ENCODE data around the gene NAALADL2. TPM values are rescaled to one million over a fixed set of nuclear protein-coding genes. Genes with fewer than 3 reads are reported as not detected.
"Not testable (repeated sequence)": the region's sequence is repeated elsewhere in the genome, so short reads cannot be mapped to it uniquely, and the experiment has no call there.

NAALADL2 gene
- total RNA-seq, 5 donors from 2014 or later (not counting 1 experiment from before 2014, with no cell fraction given), result 0.13 to 1.4 (median 0.36) TPM; not detected in 1

DNA sequence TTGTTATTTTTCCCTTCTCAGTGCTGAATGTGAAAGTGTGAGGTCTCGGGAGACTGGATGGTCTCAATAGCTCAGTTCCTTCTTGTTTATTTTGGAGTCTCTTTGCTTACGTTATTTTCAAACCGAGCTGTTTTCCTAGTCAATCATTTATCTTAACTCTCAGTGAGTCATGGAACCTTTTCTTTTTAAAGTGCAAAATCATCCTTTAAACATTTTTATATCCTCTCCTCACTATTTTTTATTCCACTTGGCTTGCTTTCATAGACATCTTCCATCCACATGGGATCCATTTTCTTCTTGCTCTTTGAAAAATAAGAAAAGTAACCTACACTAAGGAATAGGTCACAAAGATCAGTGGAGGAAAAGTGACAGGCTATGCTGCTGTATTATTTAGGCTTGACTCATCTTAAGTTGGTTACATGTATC lies 497.8 kb downstream of the NAALADL2 start:
- Histone ChIP-seq H3K27ac (ENCODE audit: low read length) (no peak overlapping the region), H3K4me1 (ENCODE audit: control insufficient read depth in 1 of 2, extremely low read depth in 1 of 2, insufficient read depth in 2 of 2, low read length in 2 of 2) (no peaks in the 10 kb centered on the region), H3K9me3 (no peaks in the 10 kb centered on the region), H3K4me3 (ENCODE audit: control insufficient read depth in 1 of 2, extremely low read depth in 1 of 2, low read length in 1 of 2) (no peak overlapping the region), H3K36me3 (ENCODE audit: control insufficient read depth in 2 of 2, extremely low read depth in 1 of 2, insufficient read depth in 1 of 2, low read length in 1 of 2) (no peaks in the 10 kb centered on the region), H3K27me3 (replicated peaks in 1 of 2; ENCODE audit: control insufficient read depth in 2 of 2, extremely low read depth in 1 of 2, insufficient read depth in 2 of 2, low read length in 1 of 2) (no peaks in the 10 kb centered on the region)
- Mint-ChIP-seq H3K4me1 (no peaks in the 10 kb centered on the region), H3K9me3 (peaks cover 4 to 14% (median 5%) of the 10 kb centered on the region in 3 donors), H3K27me3 (no peaks in the 10 kb centered on the region), H3K36me3 (no peaks in the 10 kb centered on the region), H3K27ac (no peak overlapping the region), H3K4me3 (no peak overlapping the region)
- WGBS (ENCODE audit: insufficient coverage), result 92% methylated on average over 2 of the region's 3 CpGs
- ChIA-PET POLR2A (no interaction called here), CTCF (no interaction called here)
- DNase-seq (no peak), ATAC-seq (replicated peaks in 1 of 4) (no peak)

DNA sequence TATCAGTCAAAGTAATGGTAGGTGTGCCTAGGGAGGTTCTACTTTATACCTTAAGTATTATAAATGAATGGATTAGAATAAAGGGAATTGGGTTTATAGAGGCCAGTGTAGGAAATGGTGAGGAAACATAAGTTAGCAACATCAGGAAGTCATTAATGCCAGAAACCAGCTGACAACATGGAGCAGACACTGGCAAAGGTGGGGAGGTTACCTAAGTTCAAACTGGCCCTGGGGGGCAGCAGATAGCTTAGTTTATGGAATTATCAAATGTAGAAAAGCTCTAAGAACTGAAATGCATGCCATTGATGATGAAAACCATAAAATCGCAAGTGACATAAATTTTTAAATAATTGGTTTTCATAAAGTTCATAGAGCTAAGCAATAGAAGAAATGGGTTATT lies 498.6 kb downstream of the NAALADL2 start:
- no peak for ATAC-seq (replicated peaks in 1 of 4)
- H3K9me3 Mint-ChIP-seq, result peaks cover 3 to 14% (median 11%) of the 10 kb centered on the region in 3 donors
- WGBS (ENCODE audit: insufficient coverage), result no CpG with 5 or more reads among the region's 1 CpG
- POLR2A ChIA-PET, result interaction anchor here in 1 of 2 donors (0.7 kb wide), 1 partner anchor 11 kb away, joined by 3 read pairs; no protein-coding TSS in a partner anchor
- H3K4me3 Mint-ChIP-seq, result no peak overlapping the region
- Histone ChIP-seq H3K9me3 (no peaks in the 10 kb centered on the region), H3K4me3 (ENCODE audit: control insufficient read depth in 1 of 2, extremely low read depth in 1 of 2, low read length in 1 of 2) (no peak overlapping the region), H3K36me3 (ENCODE audit: control insufficient read depth in 2 of 2, extremely low read depth in 1 of 2, insufficient read depth in 1 of 2, low read length in 1 of 2) (no peaks in the 10 kb centered on the region), H3K27ac (ENCODE audit: low read length) (no peak overlapping the region), H3K27me3 (replicated peaks in 1 of 2; ENCODE audit: control insufficient read depth in 2 of 2, extremely low read depth in 1 of 2, insufficient read depth in 2 of 2, low read length in 1 of 2) (no peaks in the 10 kb centered on the region), H3K4me1 (ENCODE audit: control insufficient read depth in 1 of 2, extremely low read depth in 1 of 2, insufficient read depth in 2 of 2, low read length in 2 of 2) (no peaks in the 10 kb centered on the region)
- no peaks in the 10 kb centered on the region for H3K27me3 Mint-ChIP-seq
- no peaks in the 10 kb centered on the region for H3K36me3 Mint-ChIP-seq
- CTCF ChIA-PET, result no interaction called here
- DNase-seq, result no peak
- no peak overlapping the region for H3K27ac Mint-ChIP-seq
- H3K4me1 Mint-ChIP-seq, result no peaks in the 10 kb centered on the region

DNA sequence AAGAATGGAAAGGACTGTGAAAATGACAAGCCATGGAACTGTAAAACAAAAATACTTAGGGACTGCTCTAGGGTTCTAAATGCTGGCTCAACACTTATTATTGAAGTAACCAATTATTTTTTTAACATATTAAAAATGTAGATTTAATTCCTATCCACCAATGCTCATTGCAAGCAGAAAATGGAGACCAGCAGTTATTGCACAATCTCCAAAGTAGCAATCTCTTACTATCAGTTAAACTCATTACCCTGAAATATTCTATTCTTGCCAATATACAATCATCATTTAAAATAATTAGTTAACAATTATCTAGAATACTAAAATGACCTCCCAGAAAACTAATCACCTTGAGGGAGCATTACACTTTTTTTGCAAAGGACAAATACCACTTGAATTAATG lies 499.8 kb downstream of the NAALADL2 start:
- H3K4me3 ChIP-seq (ENCODE audit: control insufficient read depth in 1 of 2, extremely low read depth in 1 of 2, low read length in 1 of 2), result no peak overlapping the region
- H3K9me3 Mint-ChIP-seq, result peaks cover 5 to 18% (median 17%) of the 10 kb centered on the region in 3 donors
- ATAC-seq (replicated peaks in 1 of 4) (no peak), DNase-seq (no peak)
- no peaks in the 10 kb centered on the region for H3K4me1 Mint-ChIP-seq
- H3K9me3 ChIP-seq, result no peaks in the 10 kb centered on the region
- ChIA-PET POLR2A (no interaction called here), CTCF (no interaction called here)
- H3K27ac Mint-ChIP-seq, result no peak overlapping the region
- H3K27ac ChIP-seq (ENCODE audit: low read length), result no peak overlapping the region
- no peaks in the 10 kb centered on the region for H3K27me3 ChIP-seq (replicated peaks in 1 of 2; ENCODE audit: control insufficient read depth in 2 of 2, extremely low read depth in 1 of 2, insufficient read depth in 2 of 2, low read length in 1 of 2)
- H3K4me1 ChIP-seq (ENCODE audit: control insufficient read depth in 1 of 2, extremely low read depth in 1 of 2, insufficient read depth in 2 of 2, low read length in 2 of 2), result no peaks in the 10 kb centered on the region
- H3K4me3 Mint-ChIP-seq, result no peak overlapping the region
- H3K36me3 Mint-ChIP-seq, result no peaks in the 10 kb centered on the region
- H3K27me3 Mint-ChIP-seq, result no peaks in the 10 kb centered on the region
- no peaks in the 10 kb centered on the region for H3K36me3 ChIP-seq (ENCODE audit: control insufficient read depth in 2 of 2, extremely low read depth in 1 of 2, insufficient read depth in 1 of 2, low read length in 1 of 2)

DNA sequence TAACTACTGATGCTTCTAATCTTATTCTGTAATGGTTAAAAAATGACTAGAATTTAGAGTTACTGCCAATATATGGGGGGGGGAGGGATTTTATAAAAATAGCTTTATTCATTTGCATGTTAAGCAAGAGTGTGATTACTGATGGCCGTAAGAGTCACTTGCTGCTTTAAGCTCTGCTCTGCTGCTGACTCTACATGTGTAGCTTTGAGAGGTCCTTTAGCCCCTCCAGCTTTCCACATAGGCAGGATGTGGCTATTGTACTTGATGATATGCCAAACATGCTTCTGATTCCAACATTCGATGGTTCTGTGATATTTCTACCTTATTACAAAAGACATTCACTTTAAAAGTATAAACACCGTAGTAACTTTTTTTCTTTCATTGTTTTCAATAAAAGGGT lies 511.3 kb downstream of the NAALADL2 start:
- DNase-seq; H3K9me3 ChIP-seq; H3K36me3 ChIP-seq (ENCODE audit: control insufficient read depth in 2 of 2, extremely low read depth in 1 of 2, insufficient read depth in 1 of 2, low read length in 1 of 2); H3K4me3 ChIP-seq (ENCODE audit: control insufficient read depth in 1 of 2, extremely low read depth in 1 of 2, low read length in 1 of 2); H3K4me1 ChIP-seq (ENCODE audit: control insufficient read depth in 1 of 2, extremely low read depth in 1 of 2, insufficient read depth in 2 of 2, low read length in 2 of 2); H3K36me3 Mint-ChIP-seq; H3K27me3 Mint-ChIP-seq; H3K27me3 ChIP-seq (replicated peaks in 1 of 2; ENCODE audit: control insufficient read depth in 2 of 2, extremely low read depth in 1 of 2, insufficient read depth in 2 of 2, low read length in 1 of 2); H3K4me3 Mint-ChIP-seq; ATAC-seq (replicated peaks in 1 of 4); H3K27ac ChIP-seq (ENCODE audit: low read length); POLR2A ChIA-PET; H3K27ac Mint-ChIP-seq; H3K9me3 Mint-ChIP-seq; H3K4me1 Mint-ChIP-seq: not testable (repeated sequence)
- CTCF ChIA-PET, result interaction anchor here in 1 of 2 donors (0.6 kb wide), 1 partner anchor 182 kb away, joined by 3 read pairs; no protein-coding TSS in a partner anchor
- no CpG with 5 or more reads among the region's 3 CpGs for WGBS (ENCODE audit: insufficient coverage)

DNA sequence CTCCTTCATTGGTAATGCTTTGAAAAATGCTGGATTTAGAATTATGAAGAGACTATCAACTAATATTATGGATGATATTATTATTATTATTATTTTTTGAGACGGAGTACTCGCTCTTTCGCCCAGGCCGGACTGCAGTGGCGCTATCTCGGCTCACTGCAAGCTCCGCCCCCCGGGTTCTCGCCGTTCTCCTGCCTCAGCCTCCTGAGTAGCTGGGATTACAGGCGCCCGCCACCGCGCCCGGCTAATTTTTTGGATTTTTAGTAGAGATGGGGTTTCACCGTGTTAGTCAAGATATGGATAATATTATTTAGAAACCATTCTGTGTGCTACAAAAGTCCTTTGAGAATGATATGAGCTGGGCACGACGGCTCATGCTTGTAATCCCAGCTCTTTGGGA lies 512.1 kb downstream of the NAALADL2 start:
- H3K4me1 ChIP-seq (ENCODE audit: control insufficient read depth in 1 of 2, extremely low read depth in 1 of 2, insufficient read depth in 2 of 2, low read length in 2 of 2); H3K27ac ChIP-seq (ENCODE audit: low read length); H3K4me3 Mint-ChIP-seq; DNase-seq; H3K9me3 ChIP-seq; H3K27me3 ChIP-seq (replicated peaks in 1 of 2; ENCODE audit: control insufficient read depth in 2 of 2, extremely low read depth in 1 of 2, insufficient read depth in 2 of 2, low read length in 1 of 2); H3K4me1 Mint-ChIP-seq; POLR2A ChIA-PET; H3K27me3 Mint-ChIP-seq; H3K36me3 ChIP-seq (ENCODE audit: control insufficient read depth in 2 of 2, extremely low read depth in 1 of 2, insufficient read depth in 1 of 2, low read length in 1 of 2); H3K27ac Mint-ChIP-seq; H3K9me3 Mint-ChIP-seq; ATAC-seq (replicated peaks in 1 of 4); H3K36me3 Mint-ChIP-seq; H3K4me3 ChIP-seq (ENCODE audit: control insufficient read depth in 1 of 2, extremely low read depth in 1 of 2, low read length in 1 of 2): not testable (repeated sequence)
- 94% methylated on average over 6 of the region's 18 CpGs for WGBS (ENCODE audit: insufficient coverage)
- CTCF ChIA-PET, result interaction anchor here in 1 of 2 donors (0.6 kb wide), 1 partner anchor 182 kb away, joined by 3 read pairs; no protein-coding TSS in a partner anchor

DNA sequence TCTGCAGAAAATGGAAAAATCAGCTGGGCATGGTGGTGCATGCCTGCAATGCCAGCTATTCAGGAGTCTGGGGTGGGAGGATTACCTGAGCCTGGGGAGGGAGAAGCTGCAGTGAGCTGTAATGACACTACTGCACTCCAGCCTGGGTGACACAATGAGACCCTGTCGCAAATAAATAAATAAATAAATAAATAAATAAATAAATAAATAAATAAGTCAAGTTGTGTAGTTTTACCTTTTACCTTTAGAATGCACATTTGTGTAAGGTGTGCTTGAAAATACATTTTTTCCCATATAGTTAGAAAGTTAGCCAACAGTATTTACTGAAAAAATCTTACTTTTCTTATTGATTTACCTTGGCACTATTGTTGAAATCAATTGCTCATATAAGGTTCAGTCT lies 515.6 kb downstream of the NAALADL2 start:
- POLR2A ChIA-PET, result no interaction called here
- no peak overlapping the region for H3K27ac Mint-ChIP-seq
- DNase-seq (no peak), ATAC-seq (replicated peaks in 1 of 4) (no peak)
- no peak overlapping the region for H3K4me3 Mint-ChIP-seq
- WGBS (ENCODE audit: insufficient coverage), result no CpG with 5 or more reads among the region's 1 CpG
- Histone ChIP-seq H3K9me3 (no peaks in the 10 kb centered on the region), H3K27me3 (replicated peaks in 1 of 2; ENCODE audit: control insufficient read depth in 2 of 2, extremely low read depth in 1 of 2, insufficient read depth in 2 of 2, low read length in 1 of 2) (no peaks in the 10 kb centered on the region), H3K4me3 (ENCODE audit: control insufficient read depth in 1 of 2, extremely low read depth in 1 of 2, low read length in 1 of 2) (no peak overlapping the region), H3K36me3 (ENCODE audit: control insufficient read depth in 2 of 2, extremely low read depth in 1 of 2, insufficient read depth in 1 of 2, low read length in 1 of 2) (no peaks in the 10 kb centered on the region), H3K27ac (ENCODE audit: low read length) (no peak overlapping the region), H3K4me1 (ENCODE audit: control insufficient read depth in 1 of 2, extremely low read depth in 1 of 2, insufficient read depth in 2 of 2, low read length in 2 of 2) (no peaks in the 10 kb centered on the region)
- no peaks in the 10 kb centered on the region for H3K36me3 Mint-ChIP-seq
- no peaks in the 10 kb centered on the region for H3K27me3 Mint-ChIP-seq
- no peaks in the 10 kb centered on the region for H3K4me1 Mint-ChIP-seq
- peaks cover 0 to 3% (median 0%) of the 10 kb centered on the region in 3 donors for H3K9me3 Mint-ChIP-seq
- CTCF ChIA-PET, result no interaction called here

DNA sequence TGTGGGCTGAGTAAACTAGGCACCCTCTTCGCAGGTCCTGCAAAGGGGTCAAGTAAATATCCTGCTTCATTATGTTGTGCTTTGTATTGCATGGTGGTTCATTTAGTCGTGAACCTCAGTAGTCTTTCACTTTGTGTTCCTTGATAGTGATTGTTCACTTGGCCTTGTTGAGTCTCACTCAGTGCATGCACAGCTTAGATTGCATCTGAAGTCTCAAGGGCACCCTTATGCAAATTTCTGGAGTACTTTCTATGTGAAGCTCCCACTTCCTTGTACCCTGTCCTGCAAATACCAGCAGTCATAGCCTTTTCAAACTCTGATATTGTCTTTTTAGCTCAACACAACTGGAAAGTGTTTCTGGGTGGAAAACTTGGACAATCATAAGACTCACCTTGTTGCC lies 519.2 kb downstream of the NAALADL2 start:
- 35% methylated on average over 2 of the region's 2 CpGs for WGBS (ENCODE audit: insufficient coverage)
- H3K27me3 Mint-ChIP-seq, result no peaks in the 10 kb centered on the region
- POLR2A ChIA-PET, result no interaction called here

More for the DNA sequence above, 519.2 kb downstream of the NAALADL2 start:
- Mint-ChIP-seq H3K27ac (no peak overlapping the region), H3K4me1 (no peaks in the 10 kb centered on the region), H3K9me3 (peaks cover 0 to 3% (median 0%) of the 10 kb centered on the region in 3 donors), H3K4me3 (no peak overlapping the region), H3K36me3 (no peaks in the 10 kb centered on the region)
- DNase-seq, result no peak
- no peaks in the 10 kb centered on the region for H3K9me3 ChIP-seq
- no peaks in the 10 kb centered on the region for H3K27me3 ChIP-seq (replicated peaks in 1 of 2; ENCODE audit: control insufficient read depth in 2 of 2, extremely low read depth in 1 of 2, insufficient read depth in 2 of 2, low read length in 1 of 2)
- H3K27ac ChIP-seq (ENCODE audit: low read length), result no peak overlapping the region
- ATAC-seq (replicated peaks in 1 of 4), result no peak
- no peaks in the 10 kb centered on the region for H3K36me3 ChIP-seq (ENCODE audit: control insufficient read depth in 2 of 2, extremely low read depth in 1 of 2, insufficient read depth in 1 of 2, low read length in 1 of 2)
- no peaks in the 10 kb centered on the region for H3K4me1 ChIP-seq (ENCODE audit: control insufficient read depth in 1 of 2, extremely low read depth in 1 of 2, insufficient read depth in 2 of 2, low read length in 2 of 2)
- H3K4me3 ChIP-seq (ENCODE audit: control insufficient read depth in 1 of 2, extremely low read depth in 1 of 2, low read length in 1 of 2), result no peak overlapping the region
- CTCF ChIA-PET, result interaction anchor here in 1 of 2 donors (0.6 kb wide), 1 partner anchor 515 kb away, joined by 4 read pairs; no protein-coding TSS in a partner anchor
